Fibroblast of upper back skin (primary cell): ENCODE results near the gene CREM.
"Not testable (repeated sequence)": the region's sequence is repeated elsewhere in the genome, so short reads cannot be mapped to it uniquely, and the experiment has no call there.

ENCODE experiments used
- DNase-seq: peaks from one replicate; pipeline ENCODE4 v3.0.0-alpha.2; 2013

The CREM gene

GRCh38 chr10:35126530-35127288 lies at the start of gene CREM:
TSS of gene CREM (plus strand) at chr10:35126846. CDS start at chr10:35137836, 10,990 bp downstream.
- peak; percentile 96 for DNase-seq

- no peak for DNase-seq
Measured at GRCh38 chr10:35079265-35079664, 47.4 kb upstream of the CREM start.

GRCh38 chr10:35079763-35080162 lies 46.9 kb upstream of the CREM start:
- peak; percentile 88 for DNase-seq

- DNase-seq = not testable (repeated sequence)
Measured at GRCh38 chr10:35080261-35080660, 46.4 kb upstream of the CREM start.

GRCh38 chr10:35083242-35083641 lies 43.4 kb upstream of the CREM start:
- DNase-seq = no peak

- DNase-seq = no peak
Measured at GRCh38 chr10:35089611-35090161, 37.0 kb upstream of the CREM start.

- DNase-seq = peak; percentile 95
Measured at GRCh38 chr10:35090162-35090954, 36.3 kb upstream of the CREM start, which contains the start of gene CUL2. TSS of gene CUL2 (minus strand) at chr10:35090341. CDS start at chr10:35071317, 19,024 bp downstream.

GRCh38 chr10:35091994-35092790 lies 34.5 kb upstream of the CREM start:
- no peak for DNase-seq

- no peak for DNase-seq
Measured at GRCh38 chr10:35092851-35093250, 33.8 kb upstream of the CREM start.

GRCh38 chr10:35096312-35096711 lies 30.3 kb upstream of the CREM start:
- DNase-seq = no peak

GRCh38 chr10:35097510-35097909 lies 29.1 kb upstream of the CREM start:
- DNase-seq = no peak

- no peak for DNase-seq
Measured at GRCh38 chr10:35103882-35104281, 22.8 kb upstream of the CREM start.

- DNase-seq = no peak
Measured at GRCh38 chr10:35112571-35112970, 14.1 kb upstream of the CREM start.

GRCh38 chr10:35119378-35119777 lies 7.3 kb upstream of the CREM start:
- DNase-seq = no peak

- DNase-seq = no peak
Measured at GRCh38 chr10:35124540-35124939, 2.1 kb upstream of the CREM start.

GRCh38 chr10:35126062-35126529 lies 550 bp upstream of the CREM start:
- DNase-seq = no peak

GRCh38 chr10:35127289-35127891 lies 744 bp downstream of the CREM start:
- peak; percentile 56 for DNase-seq

GRCh38 chr10:35129185-35129674 lies 2.6 kb downstream of the CREM start:
- DNase-seq = no peak

- no peak for DNase-seq
Measured at GRCh38 chr10:35130663-35131062, 4.0 kb downstream of the CREM start.

- DNase-seq = no peak
Measured at GRCh38 chr10:35132727-35133126, 6.1 kb downstream of the CREM start.

GRCh38 chr10:35133586-35133985 lies 6.9 kb downstream of the CREM start:
- DNase-seq = no peak

- peak; percentile 11 for DNase-seq
Measured at GRCh38 chr10:35135861-35136260, 9.2 kb downstream of the CREM start.
